IMR-90 (cell line): ENCODE results near the gene PCNX2. TPM values are rescaled to one million over a fixed set of nuclear protein-coding genes. Genes with fewer than 3 reads are reported as not detected.

Source experiments
- ATAC-seq: fragments of 200-7000 bp; cut with Tn5 transposase; 2 replicates; pipeline ENCODE4 v1.9.1; 2020; ENCODE audit warnings: low read depth, mild to moderate bottlenecking, moderate library complexity
- BruUV-seq: library from RNA; stranded (reverse); fragments of 400-500 nt; replicated peaks from 2 replicates; lab custom pipeline; 2021; lab: Mats Ljungman, UMichigan
- CTCF ChIA-PET: fragments of 300-600 bp; formaldehyde crosslinking; extraction: SDS; loops from one replicate; lab custom pipeline; 2021; ENCODE audit warnings: antibody characterized with exemption; lab: Yijun Ruan, JAX
- POLR2A ChIA-PET: fragments of 300-600 bp; sonication (Branson Sonifier 250); formaldehyde crosslinking; loops from one replicate; lab custom pipeline; 2022; ENCODE audit warnings: antibody characterized with exemption; ENCODE audit not compliant: unreplicated experiment; lab: Charles Lee
- DNase-seq: peaks from one replicate; pipeline ENCODE4 v3.0.0; 2013
- H2AFZ ChIP-seq: replicated peaks from 2 replicates; pipeline ENCODE3; 2013; ENCODE audit warnings: low read length, mild to moderate bottlenecking; ENCODE audit not compliant: poor library complexity
- H2AK5ac ChIP-seq: 2 replicates; pipeline ENCODE4 v1.6.1; 2013; ENCODE audit warnings: low read depth, low read length, inconsistent platforms
- H2AK9ac ChIP-seq: replicated peaks from 2 replicates; pipeline ENCODE3; 2013; ENCODE audit warnings: mild to moderate bottlenecking, low read depth, low read length, moderate library complexity; ENCODE audit not compliant: poor library complexity
- H2BK120ac ChIP-seq: 2 replicates; pipeline ENCODE4 v1.6.1; 2013; ENCODE audit warnings: low read depth, low read length, inconsistent platforms
- H2BK15ac ChIP-seq: 3 replicates; pipeline ENCODE4 v1.6.1; 2013; ENCODE audit warnings: low read depth, low read length, inconsistent platforms
- H2BK20ac ChIP-seq: 2 replicates; pipeline ENCODE4 v1.6.1; 2013; ENCODE audit warnings: low read depth, mild to moderate bottlenecking, inconsistent platforms, low read length, moderate library complexity
- H2BK5ac ChIP-seq: 2 replicates; pipeline ENCODE4 v1.6.1; 2013; ENCODE audit warnings: mild to moderate bottlenecking, low read depth, low read length, inconsistent platforms; ENCODE audit not compliant: poor library complexity, severe bottlenecking
- H3K14ac ChIP-seq: replicated peaks from 2 replicates; pipeline ENCODE4 v1.6.1; 2013; ENCODE audit warnings: low read depth, low read length, inconsistent platforms
- H3K18ac ChIP-seq: 2 replicates; pipeline ENCODE4 v1.6.1; 2013; ENCODE audit warnings: low read depth, low read length, control low read depth
- H3K23ac ChIP-seq: 2 replicates; pipeline ENCODE4 v1.6.1; 2013; ENCODE audit warnings: low read depth, low read length, inconsistent platforms
- H3K27ac ChIP-seq: 2 replicates; pipeline ENCODE4 v1.5.1; 2013; ENCODE audit warnings: mild to moderate bottlenecking, control low read depth, low read length; ENCODE audit not compliant: insufficient read depth
- H3K27me3 ChIP-seq: 2 replicates; pipeline ENCODE4 v1.6.1; 2013; ENCODE audit warnings: low read length; ENCODE audit not compliant: control insufficient read depth, insufficient read depth
- H3K36me3 ChIP-seq: 2 replicates; pipeline ENCODE4 v1.6.1; 2013; ENCODE audit warnings: low read length, mixed read lengths; ENCODE audit not compliant: control insufficient read depth, insufficient read depth
- H3K4ac ChIP-seq: 2 replicates; pipeline ENCODE4 v1.6.1; 2013; ENCODE audit warnings: low read depth, low read length, inconsistent platforms
- H3K4me1 ChIP-seq: 2 replicates; pipeline ENCODE4 v1.6.1; 2013; ENCODE audit warnings: low read length, mixed read lengths; ENCODE audit not compliant: control insufficient read depth, insufficient read depth
- H3K4me2 ChIP-seq: 2 replicates; pipeline ENCODE4 v1.6.1; 2013; ENCODE audit warnings: low read depth, mild to moderate bottlenecking, control low read depth, low read length, moderate library complexity
- H3K4me3 ChIP-seq: 2 replicates; pipeline ENCODE4 v1.5.1; 2013; ENCODE audit warnings: low read depth, mild to moderate bottlenecking, control low read depth, low read length, moderate library complexity; ENCODE audit not compliant: insufficient read depth
- H3K56ac ChIP-seq: 2 replicates; pipeline ENCODE4 v1.6.1; 2013; ENCODE audit warnings: low read length, inconsistent platforms; ENCODE audit not compliant: insufficient read depth; ENCODE audit errors: extremely low read depth
- H3K79me1 ChIP-seq, 2 experiments: 2 replicates each; pipeline ENCODE4 v1.6.1; 2013; ENCODE audit warnings: low read length in 2 of 2, inconsistent platforms in 1 of 2, low read depth in 1 of 2
- H3K9ac ChIP-seq: 2 replicates; pipeline ENCODE4 v1.6.1; 2013; ENCODE audit warnings: low read depth, low read length, control low read depth
- H3K9me1 ChIP-seq: 2 replicates; pipeline ENCODE4 v1.6.1; 2013; ENCODE audit warnings: low read length, inconsistent platforms; ENCODE audit not compliant: insufficient read depth
- H3K9me3 ChIP-seq: 2 replicates; pipeline ENCODE4 v1.6.1; 2013; ENCODE audit warnings: low read length; ENCODE audit not compliant: control insufficient read depth, insufficient read depth
- H4K20me1 ChIP-seq: 2 replicates; pipeline ENCODE4 v1.6.1; 2013; ENCODE audit warnings: low read length, inconsistent platforms; ENCODE audit not compliant: insufficient read depth
- H4K5ac ChIP-seq: 2 replicates; pipeline ENCODE4 v1.6.1; 2013; ENCODE audit warnings: mild to moderate bottlenecking, low read depth, low read length, control low read depth
- H4K8ac ChIP-seq, 2 experiments: 2 replicates each; pipeline ENCODE4 v1.6.1; 2013; ENCODE audit warnings: low read depth in 2 of 2, low read length in 2 of 2, control low read depth in 1 of 2, inconsistent platforms in 1 of 2
- H4K91ac ChIP-seq: 2 replicates; pipeline ENCODE4 v1.6.1; 2013; ENCODE audit warnings: low read depth, low read length, inconsistent platforms; ENCODE audit not compliant: insufficient read depth
- CEBPB ChIP-seq: IDR thresholded peaks from 2 replicates; pipeline ENCODE4 v1.6.1; 2012; ENCODE audit warnings: low read depth, low read length, improper control_type of control experiment
- CHD1 ChIP-seq: IDR thresholded peaks from 2 replicates; pipeline ENCODE4 v1.6.1; 2012; ENCODE audit warnings: low read depth, low read length, improper control_type of control experiment
- CTCF ChIP-seq: conservative IDR thresholded peaks from 2 replicates; pipeline ENCODE4 v1.5.1; 2012; ENCODE audit warnings: mild to moderate bottlenecking, low read depth, low read length, improper control_type of control experiment
- ELK1 ChIP-seq: fragments of 150-350 bp; IDR thresholded peaks from 2 replicates; pipeline ENCODE4 v1.6.1; 2016; ENCODE audit warnings: low read depth, mild to moderate bottlenecking, low read length, moderate library complexity, borderline replicate concordance
- FOS ChIP-seq: fragments of 150-350 bp; IDR thresholded peaks from 2 replicates; pipeline ENCODE4 v1.6.1; 2016; ENCODE audit warnings: low read depth, low read length
- MAFK ChIP-seq: IDR thresholded peaks from 2 replicates; pipeline ENCODE4 v1.6.1; 2012; ENCODE audit warnings: low read depth, low read length, improper control_type of control experiment
- MXI1 ChIP-seq: IDR thresholded peaks from 2 replicates; pipeline ENCODE4 v1.6.1; 2012; ENCODE audit warnings: low read depth, mild to moderate bottlenecking, low read length, moderate library complexity, borderline replicate concordance
- NFE2L2 ChIP-seq: fragments of 150-350 bp; IDR thresholded peaks from 2 replicates; pipeline ENCODE4 v1.6.1; 2016; ENCODE audit warnings: low read depth, mild to moderate bottlenecking, low read length
- POLR2A ChIP-seq: IDR thresholded peaks from 2 replicates; pipeline ENCODE4 v1.6.1; 2012; ENCODE audit warnings: mild to moderate bottlenecking, low read depth, low read length
- RAD21 ChIP-seq: IDR thresholded peaks from 2 replicates; pipeline ENCODE4 v1.6.1; 2012; ENCODE audit warnings: low read length, improper control_type of control experiment
- RCOR1 ChIP-seq: IDR thresholded peaks from 2 replicates; pipeline ENCODE4 v1.6.1; 2012; ENCODE audit warnings: mild to moderate bottlenecking, low read length, improper control_type of control experiment; ENCODE audit not compliant: insufficient replicate concordance
- RFX5 ChIP-seq: IDR thresholded peaks from 2 replicates; pipeline ENCODE4 v1.8.0; 2012; ENCODE audit warnings: low read depth, mild to moderate bottlenecking, low read length, moderate library complexity
- SMC3 ChIP-seq: fragments of 150-350 bp; IDR thresholded peaks from 2 replicates; pipeline ENCODE4 v1.6.1; 2016; ENCODE audit warnings: low read depth, mild to moderate bottlenecking, antibody characterized with exemption, low read length, moderate library complexity
- USF2 ChIP-seq: fragments of 150-350 bp; IDR thresholded peaks from 2 replicates; pipeline ENCODE4 v1.6.1; 2017; ENCODE audit warnings: mild to moderate bottlenecking, antibody characterized with exemption, low read length, low read depth
- WGBS, 2 experiments: methylation state at CpG; one replicate each; pipeline versions ENCODE4 v1.1.5 to v1.1.7; 2013; ENCODE audit warnings: missing lambda C conversion rate in 2 of 2; ENCODE audit not compliant: insufficient read length in 1 of 2; ENCODE audit errors: extremely low coverage in 2 of 2; 5-methylcytosine and 5-hydroxymethylcytosine counted together
- dilution Hi-C: fragments of 300-500 bp; cut with HindIII; formaldehyde crosslinking; loops from one replicate; pipeline ENCODE4 v1.14.3; 2018; ENCODE audit warnings: low sequenced_read_pairs; ENCODE audit not compliant: unreplicated experiment
- in situ Hi-C: fragments of 300-500 bp; cut with MboI; formaldehyde crosslinking; loops from 3 replicates; pipeline ENCODE4 v1.14.3; 2019; ENCODE audit warnings: low sequenced_read_pairs, inconsistent platforms, mixed read lengths
- intact Hi-C: fragments of 100-400 bp; cut with micrococcal nuclease; formaldehyde crosslinking; loops from 2 replicates; pipeline ENCODE4 v1.10.0; 2022
- polyA plus RNA-seq, 3 experiments: library from polyadenylated mRNA; depleted of rRNA; stranded (reverse); fragments of >200 nt; gene quantifications; 2 replicates each; pipeline ENCODE4 v1.2.3, GENCODE V29; 2012; ENCODE audit warnings: low replicate concordance in 1 of 3
- total RNA-seq: library from RNA; depleted of rRNA; stranded (reverse); fragments of >200 nt; gene quantifications from 2 replicates; pipeline ENCODE4 v1.2.3, GENCODE V29; 2012

The PCNX2 gene
- total and polyA plus RNA-seq, 2 of the 4 experiments (the other 2 are of a cell fraction) = 15.9 to 22.6 TPM

GRCh38 chr1:233251201-233251720, 44.3 kb downstream of the PCNX2 start:
- Histone ChIP-seq H2BK120ac (no peak overlapping the region), H2AFZ (no peak overlapping the region), H4K20me1 (no peaks in the 10 kb centered on the region; the same call in 1 of the 2 replicates), H4K8ac (no peak overlapping the region), H2BK15ac (no peak overlapping the region), H4K91ac (no peak overlapping the region), H3K36me3 (peaks cover 13% of the 10 kb centered on the region), H3K27me3 (no peaks in the 10 kb centered on the region), H3K27ac (no peak overlapping the region), H2BK5ac (no peak overlapping the region), H3K79me1 (peaks cover 6 to 7% of the 10 kb centered on the region in 2 experiments; a peak in 3 of 4 replicates), H3K23ac (no peak overlapping the region), H3K9ac (no peak overlapping the region), H2AK9ac (no peak overlapping the region), H4K5ac (no peak overlapping the region; the same call in 1 of the 2 replicates), H3K4me2 (no peak overlapping the region), H3K9me3 (no peaks in the 10 kb centered on the region), H3K4ac (no peak overlapping the region), H2BK20ac (no peak overlapping the region), H3K4me1 (peaks cover 9% of the 10 kb centered on the region), H2AK5ac (no peak overlapping the region), H3K18ac (no peak overlapping the region), H3K9me1 (peaks cover 14% of the 10 kb centered on the region), H3K4me3 (no peak overlapping the region), H3K14ac (no peak overlapping the region), H3K56ac (no peak overlapping the region)
- ATAC-seq (no peak), DNase-seq (no peak)
- dilution Hi-C loops (no loop called here), in situ Hi-C loops (no loop called here), intact Hi-C loops (no loop called here)
- CTCF ChIA-PET = interaction anchor here (0.6 kb wide), 1 partner anchor 15 kb away, joined by 3 read pairs; no protein-coding TSS in a partner anchor
- TF ChIP-seq CHD1 (no peak), RCOR1 (no peak), SMC3 (no peak), RAD21 (no peak), MXI1 (no peak), USF2 (no peak), RFX5 (no peak), CEBPB (no peak), CTCF (no peak), FOS (no peak), ELK1 (no peak), MAFK (no peak), POLR2A (no peak), NFE2L2 (no peak)
- WGBS, 2 experiments = no CpG with 5 or more reads among the region's 4 CpGs
- no TSS peak for BruUV-seq
- POLR2A ChIA-PET = no interaction called here
